B cell (primary cell): Measurements from ENCODE around the gene UPK3B.
"Not testable (repeated sequence)": the region's sequence is repeated elsewhere in the genome, so short reads cannot be mapped to it uniquely, and the experiment has no call there.

Experiments
- CTCF ChIP-seq: fragments of 200-600 bp; IDR thresholded peaks from one replicate; pipeline ENCODE4 v1.8.0; 2022; ENCODE audit warnings: antibody characterized with exemption, mild to moderate bottlenecking
- EZH2 ChIP-seq: IDR thresholded peaks from 2 replicates; pipeline ENCODE4 v1.6.1; 2012; ENCODE audit warnings: borderline replicate concordance, low read depth, mild to moderate bottlenecking, moderate library complexity, low read length; ENCODE audit not compliant: insufficient read depth, poor library complexity, severe bottlenecking

GRCh38 chr7:76484456-76484855 lies 25.9 kb upstream of the UPK3B start:
- TF ChIP-seq CTCF, EZH2: not testable (repeated sequence)
